ENCODE data around the gene A1CF.
"Not testable (repeated sequence)": the region's sequence is repeated elsewhere in the genome, so short reads cannot be mapped to it uniquely, and the experiment has no call there.

A1CF gene, protein sequence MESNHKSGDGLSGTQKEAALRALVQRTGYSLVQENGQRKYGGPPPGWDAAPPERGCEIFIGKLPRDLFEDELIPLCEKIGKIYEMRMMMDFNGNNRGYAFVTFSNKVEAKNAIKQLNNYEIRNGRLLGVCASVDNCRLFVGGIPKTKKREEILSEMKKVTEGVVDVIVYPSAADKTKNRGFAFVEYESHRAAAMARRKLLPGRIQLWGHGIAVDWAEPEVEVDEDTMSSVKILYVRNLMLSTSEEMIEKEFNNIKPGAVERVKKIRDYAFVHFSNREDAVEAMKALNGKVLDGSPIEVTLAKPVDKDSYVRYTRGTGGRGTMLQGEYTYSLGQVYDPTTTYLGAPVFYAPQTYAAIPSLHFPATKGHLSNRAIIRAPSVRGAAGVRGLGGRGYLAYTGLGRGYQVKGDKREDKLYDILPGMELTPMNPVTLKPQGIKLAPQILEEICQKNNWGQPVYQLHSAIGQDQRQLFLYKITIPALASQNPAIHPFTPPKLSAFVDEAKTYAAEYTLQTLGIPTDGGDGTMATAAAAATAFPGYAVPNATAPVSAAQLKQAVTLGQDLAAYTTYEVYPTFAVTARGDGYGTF

DNA sequence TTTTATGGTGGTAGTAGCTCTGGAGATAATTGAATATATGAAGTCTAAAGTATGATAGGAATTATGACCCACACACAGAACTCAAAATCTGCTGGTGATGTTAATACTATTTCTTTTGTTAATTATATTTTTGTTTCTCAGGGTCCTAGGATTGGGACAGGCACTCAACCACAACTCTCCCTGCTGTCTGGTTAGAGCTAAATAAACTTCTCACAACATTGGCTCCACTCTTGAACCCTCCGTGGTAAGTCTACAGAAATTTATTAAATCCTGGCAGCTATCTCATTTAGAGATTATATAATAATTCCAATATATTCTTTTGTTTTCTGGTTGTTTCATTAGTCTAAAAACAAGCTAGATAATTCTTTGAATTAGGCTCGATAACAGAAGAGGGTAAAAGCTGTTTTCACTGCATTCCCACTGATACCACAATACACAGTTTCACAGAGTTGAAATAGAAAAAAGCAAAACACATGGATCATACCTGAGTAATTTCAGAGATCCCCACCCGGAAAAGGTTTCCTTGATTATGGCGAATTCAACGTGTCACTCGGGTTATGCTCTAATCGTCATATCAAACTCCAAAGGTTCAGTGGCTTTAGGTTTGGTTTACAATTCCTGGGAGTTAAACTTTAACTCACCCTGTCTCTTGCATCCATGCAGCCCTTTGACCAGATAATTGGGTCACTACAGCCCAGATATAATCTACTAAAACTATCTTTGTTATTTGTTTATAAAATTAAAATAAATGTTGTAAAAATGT lies at the start of gene A1CF:
TSS of gene A1CF (minus strand) at position 531 of the 763 bp plus-strand sequence. CDS start 25,687 bp downstream, outside the sequence.
- DNase-seq: no peak

DNA sequence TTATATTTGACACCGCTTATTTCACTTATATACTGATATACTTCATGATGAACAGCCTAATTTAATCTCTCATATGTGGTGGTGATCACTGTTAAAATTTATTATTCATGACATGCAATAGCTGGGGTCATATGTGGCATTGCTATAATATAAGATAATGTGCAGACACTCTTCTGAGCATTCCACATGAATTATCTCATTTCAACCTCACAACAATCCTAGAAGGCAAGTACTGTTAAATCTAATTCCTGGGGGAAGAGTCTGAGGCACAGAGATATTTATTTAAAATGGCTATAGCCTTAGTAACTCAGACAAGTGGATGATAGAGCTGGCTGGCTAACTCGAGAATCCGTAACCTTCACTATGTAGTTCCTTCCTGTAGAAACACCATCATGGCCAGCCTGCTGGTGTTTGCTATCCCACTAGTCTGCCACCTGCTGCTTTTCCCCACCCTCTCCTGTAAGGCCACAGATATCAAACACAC lies 46.6 kb upstream of the A1CF start:
- DNase-seq: no peak

DNA sequence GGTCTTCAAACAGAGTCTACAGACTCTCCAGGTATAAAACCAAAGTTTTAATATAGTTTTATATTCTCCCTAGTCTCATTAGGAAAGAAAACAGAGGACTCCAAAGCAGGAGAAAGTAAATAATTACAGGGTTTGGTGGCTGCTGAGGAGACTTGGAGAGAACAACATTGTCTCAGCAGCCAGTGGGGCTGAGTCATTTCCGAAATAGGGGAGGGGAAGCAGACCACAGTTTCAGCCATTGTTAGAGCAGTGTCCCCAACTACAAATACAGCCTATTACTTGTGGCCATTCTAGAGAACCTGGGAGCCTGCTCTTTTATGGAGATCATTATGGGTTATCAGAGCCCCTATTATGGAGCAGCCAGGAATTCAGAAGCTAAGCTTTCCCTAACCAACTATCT lies 44.2 kb upstream of the A1CF start:
- no peak for DNase-seq

DNA sequence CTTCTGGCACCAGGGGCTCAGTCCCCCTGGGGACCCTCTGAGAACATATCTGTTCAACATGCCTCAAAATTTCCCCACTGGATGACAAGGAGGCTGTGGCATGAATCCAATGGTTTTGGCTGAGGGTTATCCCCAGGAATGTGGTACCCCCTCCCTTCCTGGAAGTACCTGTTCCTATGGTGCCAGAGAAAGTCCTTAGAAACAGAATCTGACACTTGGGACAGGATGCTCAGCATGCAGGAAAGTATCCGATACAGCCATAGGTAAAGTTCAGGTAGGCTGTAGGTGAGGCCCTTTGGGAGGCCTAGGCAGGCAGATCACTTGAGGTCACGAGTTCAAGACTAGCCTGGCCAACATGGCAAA lies 42.7 kb upstream of the A1CF start:
- DNase-seq: no peak

DNA sequence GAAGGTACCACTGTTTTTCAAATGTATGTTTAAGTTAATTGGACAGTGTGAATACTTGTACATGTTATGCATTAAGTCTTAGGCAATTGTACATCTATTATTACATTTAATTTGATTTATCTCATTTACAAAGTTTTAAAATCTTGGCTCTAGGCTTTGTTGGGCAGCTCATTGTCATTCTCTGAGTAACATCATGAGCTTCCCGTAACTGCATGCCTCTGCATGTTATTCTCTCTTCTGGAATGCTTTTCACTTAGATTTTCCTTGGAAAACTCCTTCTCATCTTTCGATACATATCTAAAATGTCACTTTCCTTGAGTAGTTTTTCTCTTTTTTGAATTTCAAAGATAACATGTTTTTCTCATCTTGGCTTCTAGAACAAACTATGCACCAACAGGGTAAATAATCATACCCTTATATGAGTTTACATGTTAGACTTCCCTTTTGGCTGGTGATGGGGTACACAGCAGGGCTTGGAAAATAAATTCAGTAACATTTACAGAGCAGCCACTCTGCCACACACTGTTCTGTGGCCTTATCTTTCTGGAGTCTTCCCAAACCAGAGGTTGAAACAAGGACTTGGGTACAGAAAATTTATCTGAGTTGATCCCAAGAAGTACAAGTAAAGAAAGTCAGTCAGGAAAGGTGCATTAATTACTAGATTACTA lies 42.2 kb upstream of the A1CF start:
- DNase-seq: no peak

DNA sequence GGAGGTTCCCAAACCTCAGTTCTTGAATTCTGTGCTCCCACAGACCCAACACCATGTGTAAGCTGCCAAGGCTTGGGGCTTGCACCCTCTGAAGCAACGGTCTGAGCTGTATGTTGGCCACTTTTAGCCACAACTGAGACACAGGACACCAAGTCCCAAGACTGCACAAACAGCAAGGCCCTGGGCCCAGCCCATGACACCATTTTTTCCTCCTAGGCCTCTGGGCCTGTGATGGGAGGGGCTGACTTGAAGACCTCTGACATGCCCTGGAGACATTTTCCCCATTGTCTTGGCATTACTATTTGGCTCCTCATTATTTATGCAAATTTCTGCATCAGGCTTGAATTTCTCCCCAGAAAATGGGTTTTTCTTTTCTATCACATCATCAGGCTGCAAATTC lies 38.0 kb upstream of the A1CF start:
- not testable (repeated sequence) for DNase-seq

DNA sequence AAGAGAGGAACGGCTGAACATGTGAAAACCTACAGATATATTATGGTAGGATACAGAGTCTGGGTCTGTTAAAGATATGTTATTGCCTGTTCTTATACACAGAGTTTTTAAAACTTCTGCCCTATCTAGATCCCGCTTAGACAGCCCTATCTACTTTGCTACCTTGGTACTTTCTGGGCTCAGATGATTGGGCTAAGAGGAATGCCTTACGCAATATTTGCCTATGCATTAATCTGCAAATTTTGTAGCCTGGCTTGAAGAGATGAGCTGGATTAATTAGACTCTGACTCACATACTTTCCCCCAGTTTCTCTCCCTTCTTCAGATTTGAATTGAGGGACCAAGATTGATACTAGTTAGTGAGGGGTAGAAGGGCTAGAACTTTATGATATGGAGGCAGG lies 33.6 kb upstream of the A1CF start:
- no peak for DNase-seq

DNA sequence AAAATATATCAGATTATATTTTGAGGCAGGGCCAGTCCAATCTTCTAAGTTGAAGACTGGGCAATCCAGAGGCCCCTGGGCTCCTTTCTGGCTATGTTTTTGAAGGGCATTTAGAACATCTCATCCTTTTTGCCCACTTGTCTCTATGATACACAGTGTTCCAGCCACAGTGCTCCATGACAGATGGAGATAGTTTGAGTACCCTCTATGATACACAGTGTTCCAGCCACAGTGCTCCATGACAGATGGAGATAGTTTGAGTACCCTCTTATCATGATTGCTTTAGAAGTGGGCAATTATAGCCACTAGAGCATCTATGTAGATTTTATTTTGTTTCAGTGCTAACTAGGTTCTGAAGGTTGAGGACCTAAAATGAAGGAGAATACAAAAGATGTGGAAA lies 33.1 kb upstream of the A1CF start:
- DNase-seq: no peak

DNA sequence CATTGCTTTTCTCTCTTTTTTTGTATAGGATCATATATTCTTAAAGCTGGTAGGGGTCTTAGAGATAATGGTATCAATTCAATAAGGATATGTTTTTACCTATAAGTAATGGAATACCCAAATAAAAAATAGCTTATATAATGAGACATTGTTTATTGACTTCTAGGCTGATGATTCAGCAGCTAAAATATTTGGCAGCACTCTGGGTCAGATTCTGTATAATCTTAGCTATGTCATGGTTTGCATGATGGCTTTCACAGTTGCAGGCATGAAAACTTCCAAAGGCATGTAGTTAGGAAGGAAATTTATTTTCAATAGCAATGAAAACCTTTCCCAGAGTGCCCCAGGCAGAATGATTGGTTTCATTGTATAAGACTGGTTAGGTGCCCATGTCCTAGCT lies 32.1 kb upstream of the A1CF start:
- DNase-seq: no peak

DNA sequence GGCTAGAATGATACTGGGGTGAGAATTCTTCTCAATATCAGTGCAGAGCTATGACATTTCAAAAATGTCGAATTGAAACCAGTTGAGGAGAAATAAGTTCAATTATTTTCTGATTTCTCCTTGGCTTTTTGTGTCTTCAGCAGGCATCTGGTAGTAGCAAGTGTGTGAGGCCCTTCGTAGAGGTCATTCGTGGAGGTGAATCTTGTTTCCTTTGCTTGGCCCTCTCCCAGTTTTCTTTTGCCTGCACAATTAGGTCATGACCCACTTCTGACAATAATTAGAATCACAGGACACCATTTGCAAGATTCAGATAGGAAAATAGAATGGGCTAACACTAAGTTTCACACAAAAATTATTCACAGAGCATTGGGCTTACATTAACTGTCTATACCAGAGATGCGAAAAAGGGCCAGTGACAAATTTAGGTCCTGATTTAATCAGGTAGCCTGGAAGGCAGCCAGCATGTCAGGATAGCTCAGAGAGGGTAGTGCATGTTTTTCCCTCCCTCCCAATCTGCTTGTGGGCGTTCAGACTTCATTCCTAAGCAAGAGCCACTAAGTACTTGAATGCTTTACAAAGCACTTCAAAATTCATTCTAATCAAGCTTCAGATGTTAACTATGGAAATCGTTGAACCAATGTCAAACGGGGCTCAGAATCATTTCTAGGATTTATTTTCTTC lies 24.0 kb upstream of the A1CF start:
- DNase-seq: no peak

DNA sequence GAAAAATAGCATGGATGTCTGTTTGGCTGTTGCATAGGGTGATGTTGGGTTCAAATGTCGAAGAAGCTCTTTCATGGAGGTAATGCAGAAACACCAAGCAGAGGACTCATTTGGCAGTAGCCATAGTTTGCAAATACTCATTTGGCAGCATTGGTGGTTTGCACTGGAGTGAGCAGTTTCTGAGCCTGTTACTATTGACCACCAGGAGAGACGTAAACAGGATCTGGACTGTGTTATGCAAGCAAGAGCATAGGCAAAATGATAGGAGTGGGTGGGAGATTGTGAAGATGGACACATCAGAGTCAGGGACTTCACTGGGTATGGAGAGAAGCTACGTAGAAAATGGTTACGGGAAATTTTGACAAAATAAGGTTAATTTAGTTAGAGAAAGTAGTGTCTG lies 22.9 kb upstream of the A1CF start:
- no peak for DNase-seq

DNA sequence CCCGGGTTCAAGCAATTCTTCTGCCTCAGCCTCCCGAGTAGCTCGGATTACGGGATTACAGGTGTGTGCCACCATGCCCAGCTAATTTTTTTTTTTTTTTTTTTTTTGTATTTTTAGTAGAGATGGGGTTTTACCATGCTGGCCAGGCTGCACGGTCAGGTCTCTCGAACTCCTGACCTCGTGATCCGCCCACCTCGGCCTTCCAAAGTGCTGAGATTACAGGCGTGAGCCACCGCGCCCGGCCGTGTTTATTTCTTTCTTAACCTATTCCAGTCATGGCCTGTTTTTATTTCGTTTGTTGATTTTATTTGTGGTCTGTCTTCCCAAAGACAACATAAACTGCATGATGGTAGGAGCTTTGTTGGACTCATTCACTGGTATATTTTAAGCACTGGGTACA lies 20.4 kb upstream of the A1CF start:
- not testable (repeated sequence) for DNase-seq

DNA sequence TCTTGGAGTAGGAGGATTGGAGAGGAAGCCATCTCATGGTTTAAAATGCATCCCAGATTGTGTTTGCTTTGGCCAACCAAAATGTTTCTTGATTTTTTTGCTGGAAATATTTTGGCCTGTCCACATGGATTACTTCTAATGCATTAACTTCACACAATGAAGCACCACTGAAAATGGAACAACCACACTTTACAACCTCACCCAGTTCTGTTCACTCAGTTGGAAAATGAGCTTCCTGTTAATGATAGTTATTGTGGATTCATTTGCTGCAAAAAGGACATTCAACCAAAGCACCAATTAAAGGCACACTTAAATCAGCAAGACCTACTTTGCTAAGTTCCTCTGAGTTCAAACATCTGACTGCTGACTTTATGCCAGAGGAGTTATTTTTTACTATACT lies 11.3 kb upstream of the A1CF start:
- DNase-seq: no peak

DNA sequence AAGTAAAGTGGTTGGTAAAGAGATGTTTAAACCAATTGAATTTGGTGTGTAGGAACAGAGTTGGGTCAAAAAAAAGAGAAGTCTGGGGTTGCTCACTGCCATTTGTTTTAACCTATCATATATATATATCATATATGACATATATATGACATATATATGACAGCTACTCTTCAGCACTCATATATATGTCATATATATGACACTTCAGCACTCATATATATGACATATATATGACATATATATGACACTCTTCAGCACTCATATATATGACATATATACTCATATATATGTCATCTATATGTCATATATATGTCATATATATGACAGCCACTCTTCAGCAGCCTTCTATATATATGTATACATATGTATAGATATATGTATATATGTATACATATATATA lies 8.9 kb upstream of the A1CF start:
- no peak for DNase-seq

DNA sequence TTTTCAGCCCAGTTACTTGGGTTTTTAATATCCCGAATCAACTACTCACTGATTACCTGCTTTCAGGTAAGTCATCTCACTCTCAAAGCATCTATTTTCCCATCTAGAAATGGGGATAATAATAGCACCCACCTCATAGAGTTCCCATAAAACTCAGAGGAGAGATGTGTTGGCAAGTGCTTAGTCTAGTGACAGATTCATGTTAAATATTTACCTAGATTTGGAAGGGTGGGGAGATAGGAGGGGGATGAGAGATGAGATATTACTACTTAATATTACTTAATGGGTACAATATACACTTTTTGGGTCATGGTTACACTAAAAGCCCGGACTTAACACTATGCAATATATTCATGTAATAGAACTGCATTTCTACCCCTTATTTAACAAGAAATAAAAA lies 7.0 kb upstream of the A1CF start:
- DNase-seq: no peak

DNA sequence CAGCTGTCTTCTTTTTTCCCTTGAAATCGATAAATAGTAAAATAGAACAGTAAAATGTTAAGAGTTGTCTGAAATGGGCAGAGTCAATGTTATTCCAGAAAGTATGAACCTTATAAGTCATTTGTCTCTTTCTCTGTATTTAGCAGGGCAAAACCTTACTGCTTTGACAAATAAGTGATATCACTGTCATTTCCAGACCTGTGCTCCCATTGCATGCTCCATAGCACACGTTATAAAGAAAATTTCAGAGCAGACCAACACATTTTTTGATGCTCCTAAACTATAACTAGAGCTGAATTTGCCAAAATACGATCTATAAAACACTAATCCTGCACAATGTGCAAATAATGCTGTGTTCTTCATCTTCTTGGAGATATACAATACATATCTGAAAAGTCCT lies 1.1 kb downstream of the A1CF start:
- DNase-seq: no peak

DNA sequence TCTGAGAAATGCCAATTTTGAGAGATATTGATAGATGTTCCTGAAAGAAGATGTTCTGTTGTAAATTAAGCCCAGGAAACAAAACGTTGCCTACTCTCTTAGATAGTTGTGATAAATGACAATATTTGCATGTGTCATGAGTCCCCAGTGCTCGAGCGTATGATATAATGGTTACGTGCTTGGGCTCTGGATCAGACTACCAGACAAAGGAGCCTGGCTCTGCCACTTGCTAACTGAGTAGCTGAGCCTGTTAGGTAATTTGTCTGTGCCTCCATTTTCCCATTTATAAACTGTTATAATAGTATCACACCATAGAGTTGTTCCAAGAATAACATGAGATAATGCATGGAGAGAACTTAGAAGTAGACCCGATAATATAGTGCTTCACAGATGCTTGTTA lies 1.8 kb downstream of the A1CF start:
- DNase-seq: no peak

DNA sequence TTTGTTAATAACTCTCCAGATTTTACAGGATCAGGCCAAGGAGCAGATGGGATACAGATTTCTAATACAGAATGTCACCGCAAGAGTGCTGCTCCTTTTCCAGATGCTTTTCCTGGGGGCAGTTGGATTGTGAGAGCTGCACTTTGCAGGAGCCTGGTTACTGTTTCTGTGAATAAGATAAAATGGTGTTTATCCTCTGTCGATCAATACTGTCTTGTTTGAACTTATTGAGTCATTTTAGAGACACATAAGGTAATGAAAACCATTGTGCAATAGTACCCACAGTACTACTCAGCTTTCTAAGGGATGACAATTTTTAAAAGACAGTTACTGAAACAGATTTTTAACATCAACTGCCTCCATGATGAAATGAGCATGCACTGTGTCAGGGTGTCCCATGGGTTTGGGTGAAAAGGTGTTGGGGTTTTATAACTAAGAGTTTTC lies 2.9 kb downstream of the A1CF start:
- no peak for DNase-seq

DNA sequence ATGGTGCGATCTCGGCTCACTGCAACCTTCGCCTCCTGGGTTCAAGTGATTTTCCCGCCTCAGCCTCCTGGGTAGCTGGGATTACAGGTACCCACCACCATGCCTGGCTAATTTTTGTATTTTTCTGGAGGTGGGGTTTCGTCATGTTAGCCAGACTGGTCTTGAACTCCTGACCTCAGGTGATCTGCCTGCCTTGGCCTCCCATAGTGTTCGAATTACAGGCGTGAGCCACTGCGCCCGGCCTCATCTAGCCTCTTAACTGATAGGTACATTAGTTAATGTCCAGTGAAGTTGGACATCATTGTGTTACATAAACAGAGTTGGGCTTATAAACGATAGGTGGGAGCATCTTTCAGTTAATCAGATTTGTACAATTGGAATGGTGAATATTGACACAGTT lies 4.4 kb downstream of the A1CF start:
- not testable (repeated sequence) for DNase-seq

DNA sequence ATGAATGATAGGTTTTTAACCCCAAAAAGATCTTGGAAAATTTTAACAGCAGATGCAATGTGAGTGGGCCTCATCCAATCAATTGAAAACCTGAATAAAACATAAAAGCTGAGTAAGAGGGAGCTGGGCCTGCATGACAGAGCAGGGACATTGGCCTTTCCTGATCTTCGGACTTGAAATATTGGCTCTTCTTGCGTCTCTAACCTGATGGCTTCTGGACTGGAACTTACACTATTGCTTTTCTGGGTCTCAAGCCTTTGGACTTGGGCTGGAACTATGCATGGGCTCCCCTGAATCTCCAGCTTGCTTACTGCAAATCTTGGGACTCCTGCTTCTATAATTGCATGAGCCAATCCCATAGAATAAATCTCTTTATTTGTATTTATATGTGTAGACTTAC lies 9.0 kb downstream of the A1CF start:
- no peak for DNase-seq

DNA sequence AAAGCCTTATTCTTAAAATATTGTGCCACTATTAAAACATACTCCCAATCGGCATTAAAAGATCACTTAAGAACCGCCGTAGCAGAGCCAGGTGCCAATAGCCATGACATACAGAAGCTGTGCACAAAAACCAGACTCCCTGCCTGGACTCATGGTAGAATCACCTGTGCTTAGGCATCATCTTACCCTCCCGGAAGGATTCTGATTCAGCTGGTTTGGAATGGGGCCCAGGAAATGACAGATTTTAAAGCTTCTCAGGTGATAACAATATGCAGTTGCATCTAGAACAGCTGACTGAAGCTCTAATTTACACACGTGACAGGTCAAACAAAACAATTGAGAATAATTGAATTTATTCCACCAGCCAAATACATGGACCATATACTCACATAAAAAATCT lies 10.7 kb downstream of the A1CF start:
- DNase-seq: no peak

DNA sequence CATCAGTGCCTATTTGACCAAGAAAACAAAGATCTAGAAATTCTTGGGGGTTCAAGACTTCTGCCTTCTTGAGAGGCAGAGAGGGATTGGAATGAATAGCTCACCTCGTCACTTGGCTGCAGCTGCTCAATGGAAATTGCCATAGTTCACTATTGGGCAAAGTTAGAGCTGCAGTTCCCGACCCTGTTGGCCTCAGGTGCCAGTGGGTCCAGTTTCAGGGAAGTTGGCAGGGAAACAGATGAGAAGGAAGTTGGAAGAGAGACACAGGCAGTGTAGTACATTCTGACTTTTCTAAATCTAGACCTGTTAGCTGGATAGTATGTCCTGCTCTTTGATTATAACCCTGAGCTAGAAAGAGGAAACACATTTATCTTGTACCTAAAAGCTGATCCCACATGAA lies 19.1 kb downstream of the A1CF start:
- DNase-seq: no peak

DNA sequence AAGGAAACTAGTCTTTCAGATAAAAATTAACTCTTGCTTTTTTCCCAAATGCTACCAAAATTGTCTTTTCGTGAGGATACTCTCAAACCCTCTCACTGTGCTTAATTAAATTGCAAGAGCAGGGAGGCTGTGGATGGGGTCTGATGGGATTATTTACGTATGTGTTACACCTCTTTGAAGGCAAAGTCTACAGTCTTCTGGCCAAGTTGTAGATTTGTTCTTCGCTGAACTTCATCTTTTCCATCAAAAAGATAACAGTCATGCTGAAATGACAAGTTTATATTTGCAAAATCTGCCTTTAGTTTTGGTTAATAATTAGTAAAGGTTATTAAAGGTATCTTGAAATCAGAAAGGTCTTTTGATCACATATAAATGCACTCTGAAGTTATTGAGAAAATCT lies 22.7 kb downstream of the A1CF start:
- no peak for DNase-seq

All from NCI-H187 (cell line).